GM23338 (cell line): Measurements from ENCODE around the gene AIMP1. TPM values are rescaled to one million over a fixed set of nuclear protein-coding genes. Genes with fewer than 3 reads are reported as not detected.

ENCODE experiments used
- ATAC-seq: fragments of 200-7000 bp; cut with Tn5 transposase; 3 replicates; pipeline ENCODE4 v1.9.1; 2020
- DNase-seq: peaks from one replicate; pipeline ENCODE4 v3.0.0-alpha.2; 2015; ENCODE audit warnings: low spot score
- H2AFZ ChIP-seq: fragments of 200-600 bp; sonication (generic); 2 replicates; pipeline ENCODE4 v1.8.0; 2016; ENCODE audit warnings: antibody characterized with exemption, mild to moderate bottlenecking, moderate library complexity
- H3F3A ChIP-seq: fragments of 200-600 bp; sonication (generic); replicated peaks from 2 replicates; pipeline ENCODE4 v1.8.0; 2017; ENCODE audit warnings: antibody characterized with exemption, mixed run types, low read depth
- H3K27ac ChIP-seq: fragments of 200-600 bp; sonication (generic); 2 replicates; pipeline ENCODE4 v1.6.1; 2016; ENCODE audit warnings: low read depth
- H3K27me3 ChIP-seq: fragments of 200-600 bp; sonication (generic); 2 replicates; pipeline ENCODE4 v1.8.0; 2016; ENCODE audit warnings: mild to moderate bottlenecking, mixed run types, moderate library complexity; ENCODE audit not compliant: insufficient read depth
- H3K36me3 ChIP-seq: fragments of 200-600 bp; sonication (generic); 2 replicates; pipeline ENCODE4 v1.8.0; 2016; ENCODE audit warnings: mild to moderate bottlenecking; ENCODE audit not compliant: insufficient read depth
- H3K4me1 ChIP-seq: fragments of 200-600 bp; sonication (generic); 2 replicates; pipeline ENCODE4 v1.8.0; 2016; ENCODE audit warnings: mild to moderate bottlenecking, moderate library complexity; ENCODE audit not compliant: insufficient read depth
- H3K4me2 ChIP-seq: fragments of 200-600 bp; sonication (generic); 2 replicates; pipeline ENCODE4 v1.7.1; 2017; ENCODE audit warnings: mixed run types
- H3K4me3 ChIP-seq: fragments of 200-600 bp; sonication (generic); 2 replicates; pipeline ENCODE4 v1.6.1; 2016; ENCODE audit warnings: mixed run types
- H3K79me2 ChIP-seq: fragments of 200-600 bp; sonication (generic); replicated peaks from 2 replicates; pipeline ENCODE4 v1.8.0; 2017; ENCODE audit warnings: mild to moderate bottlenecking; ENCODE audit not compliant: insufficient read depth
- H3K9me2 ChIP-seq: fragments of 200-600 bp; sonication (generic); 2 replicates; pipeline ENCODE4 v1.8.0; 2017; ENCODE audit not compliant: insufficient read depth
- H4K20me1 ChIP-seq: fragments of 200-600 bp; sonication (generic); replicated peaks from 2 replicates; pipeline ENCODE4 v1.8.0; 2017; ENCODE audit warnings: mild to moderate bottlenecking; ENCODE audit not compliant: insufficient read depth
- H3K27ac Mint-ChIP-seq: 2 replicates; pipeline ENCODE4 v1.8.0; 2020; ENCODE audit warnings: inconsistent platforms, mild to moderate bottlenecking, moderate library complexity, mixed read lengths
- H3K27me3 Mint-ChIP-seq: 3 replicates; pipeline ENCODE4 v1.8.0; 2022; ENCODE audit warnings: low read depth, mild to moderate bottlenecking, moderate library complexity, mixed read lengths, inconsistent platforms; ENCODE audit not compliant: insufficient read depth, poor library complexity
- H3K36me3 Mint-ChIP-seq: 3 replicates; pipeline ENCODE4 v1.8.0; 2021; ENCODE audit warnings: low read depth, mild to moderate bottlenecking, inconsistent platforms, moderate library complexity, mixed read lengths
- H3K4me1 Mint-ChIP-seq: 3 replicates; pipeline ENCODE4 v1.8.0; 2020; ENCODE audit warnings: mild to moderate bottlenecking, inconsistent platforms, mixed read lengths
- H3K4me3 Mint-ChIP-seq: 3 replicates; pipeline ENCODE4 v1.8.0; 2021; ENCODE audit warnings: moderate library complexity, mild to moderate bottlenecking, inconsistent platforms, mixed read lengths
- H3K9me3 Mint-ChIP-seq: 3 replicates; pipeline ENCODE4 v1.8.0; 2020; ENCODE audit warnings: moderate library complexity, mild to moderate bottlenecking, inconsistent platforms, mixed read lengths
- CREB1 ChIP-seq: fragments of 250-450 bp; sonication (Bioruptor Pico); IDR thresholded peaks from 2 replicates; pipeline ENCODE4 v1.5.0; 2020; ENCODE audit warnings: low read depth, mild to moderate bottlenecking, moderate library complexity
- ETS1 ChIP-seq: IDR thresholded peaks from 2 replicates; pipeline ENCODE4 v1.6.1; 2016; ENCODE audit warnings: antibody characterized with exemption
- POLR2AphosphoS5 ChIP-seq: IDR thresholded peaks from 2 replicates; pipeline ENCODE4 v1.6.1; 2016; ENCODE audit warnings: antibody characterized with exemption, low read depth
- REST ChIP-seq: IDR thresholded peaks from one replicate; pipeline ENCODE4 v1.6.1; 2018; ENCODE audit warnings: antibody characterized with exemption; ENCODE audit not compliant: unreplicated experiment
- STAT1 ChIP-seq: IDR thresholded peaks from one replicate; pipeline ENCODE4 v1.6.1; 2016; ENCODE audit warnings: antibody characterized with exemption; ENCODE audit not compliant: unreplicated experiment
- ZNF114 ChIP-seq: fragments of 250-450 bp; sonication (Bioruptor Pico); IDR thresholded peaks from 2 replicates; pipeline ENCODE4 v1.5.0; 2020; ENCODE audit warnings: mild to moderate bottlenecking, moderate library complexity
- ZNF331 ChIP-seq: fragments of 250-450 bp; sonication (Bioruptor Pico); IDR thresholded peaks from 2 replicates; pipeline ENCODE4 v1.5.0; 2020; ENCODE audit warnings: low read depth, mild to moderate bottlenecking, moderate library complexity
- ZNF462 ChIP-seq: fragments of 250-450 bp; sonication (Bioruptor Pico); IDR thresholded peaks from 2 replicates; pipeline ENCODE4 v1.5.0; 2020; ENCODE audit warnings: mild to moderate bottlenecking, moderate library complexity
- polyA plus RNA-seq: library from polyadenylated mRNA; unstranded; fragments of >200 nt; fragmentation: Nextera tagmentation; extraction: Ambion mirVana; gene quantifications from 2 replicates; pipeline ENCODE4 v1.2.1, GENCODE V29; 2016
- total RNA-seq: library from RNA; depleted of rRNA; stranded (reverse); fragments of >200 nt; shearing (Covaris generic); gene quantifications from 2 replicates; pipeline ENCODE4 v1.2.3, GENCODE V29; 2014

The AIMP1 gene
- total and polyA plus RNA-seq, 2 experiments from 2014 or later, result 34.5 to 200 TPM

DNA sequence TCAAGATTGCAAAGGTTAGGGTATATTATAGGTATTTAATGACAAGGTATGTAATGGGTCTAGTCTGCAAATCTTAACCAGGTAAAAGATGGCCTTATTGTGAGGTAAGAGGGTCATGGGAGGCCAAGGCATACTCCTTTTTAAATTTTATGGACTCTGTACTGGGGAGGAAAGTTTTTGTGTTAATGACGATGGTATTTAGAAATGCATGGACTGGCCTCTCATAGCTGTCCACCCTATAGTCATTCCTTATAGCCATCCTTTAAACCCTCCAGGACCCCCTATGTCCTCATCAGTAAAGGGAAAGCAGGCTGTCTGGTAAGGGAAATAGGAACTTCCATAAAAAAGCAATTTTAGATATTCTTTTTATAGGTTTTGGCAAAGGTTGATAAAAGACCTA lies 1.5 kb downstream of the AIMP1 start:
- Mint-ChIP-seq H3K4me3 (no peak overlapping the region), H3K27ac (no peak overlapping the region), H3K36me3 (peaks cover 28% of the 10 kb centered on the region), H3K9me3 (peaks cover 17% of the 10 kb centered on the region), H3K27me3 (no peaks in the 10 kb centered on the region), H3K4me1 (peaks cover 4% of the 10 kb centered on the region)
- TF ChIP-seq CREB1 (CRISPR knock-in tag) (no peak), ZNF462 (CRISPR knock-in tag) (no peak), ETS1 (no peak)
- Histone ChIP-seq H3K79me2 (peaks cover 78% of the 10 kb centered on the region), H2AFZ (no peak overlapping the region), H4K20me1 (no peaks in the 10 kb centered on the region), H3F3A (no peaks in the 10 kb centered on the region), H3K4me1 (no peaks in the 10 kb centered on the region), H3K4me2 (peak overlapping the region; percentile 97), H3K27ac (no peak overlapping the region), H3K27me3 (no peaks in the 10 kb centered on the region), H3K36me3 (peaks cover 7% of the 10 kb centered on the region; the same call in 1 of the 2 replicates), H3K4me3 (peak overlapping the region; percentile 80; the same call in 1 of the 2 replicates), H3K9me2 (no peaks in the 10 kb centered on the region)
- DNase-seq (no peak), ATAC-seq (no peak)

DNA sequence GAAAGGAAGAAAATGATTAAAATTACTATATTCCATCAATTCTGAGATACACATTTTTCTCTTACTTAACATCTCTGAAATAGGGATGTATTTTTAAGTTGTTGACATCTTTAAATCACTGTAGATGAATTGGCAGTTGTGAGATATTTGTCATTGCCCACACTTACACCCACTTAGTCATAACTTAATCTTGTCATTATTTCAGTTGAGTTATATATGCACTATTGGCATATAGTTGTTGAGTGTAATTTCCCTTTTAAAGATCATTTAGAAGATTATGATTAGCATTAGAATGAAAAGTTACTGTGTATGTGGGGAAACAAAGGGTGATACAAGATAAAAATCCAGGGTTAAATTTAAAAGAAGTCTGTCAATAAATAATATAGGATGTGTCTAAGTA lies 2.2 kb downstream of the AIMP1 start:
- Histone ChIP-seq H3K36me3 (peaks cover 7% of the 10 kb centered on the region; the same call in 1 of the 2 replicates), H4K20me1 (no peaks in the 10 kb centered on the region), H3K4me3 (no peak overlapping the region), H3K4me1 (no peaks in the 10 kb centered on the region), H2AFZ (no peak overlapping the region), H3F3A (no peaks in the 10 kb centered on the region), H3K4me2 (no peak overlapping the region), H3K27me3 (no peaks in the 10 kb centered on the region), H3K79me2 (peaks cover 80% of the 10 kb centered on the region), H3K9me2 (no peaks in the 10 kb centered on the region), H3K27ac (no peak overlapping the region)
- Mint-ChIP-seq H3K9me3 (peaks cover 17% of the 10 kb centered on the region), H3K27me3 (no peaks in the 10 kb centered on the region), H3K27ac (no peak overlapping the region), H3K4me1 (peaks cover 4% of the 10 kb centered on the region), H3K4me3 (no peak overlapping the region), H3K36me3 (peaks cover 28% of the 10 kb centered on the region)
- DNase-seq, result no peak
- no peak for ATAC-seq
- TF ChIP-seq CREB1 (CRISPR knock-in tag) (no peak), ETS1 (no peak), STAT1 (no peak), ZNF114 (CRISPR knock-in tag) (no peak), POLR2AphosphoS5 (no peak), REST (no peak), ZNF331 (CRISPR knock-in tag) (no peak)
